Brain microvascular endothelial cell (primary cell): ENCODE data around the gene UBXN1.
A peak's percentile ranks its signal among the peaks of the same experiment; 100 is the strongest.

Experiments used
- DNase-seq: peaks from one replicate; pipeline ENCODE4 v3.0.0-alpha.2; 2020
- H3K27ac ChIP-seq: fragments of 250-450 bp; sonication (Bioruptor Pico); 2 replicates; pipeline ENCODE4 v1.5.1; 2020; ENCODE audit warnings: mild to moderate bottlenecking, moderate library complexity
- H3K27me3 ChIP-seq: fragments of 250-450 bp; sonication (Bioruptor Pico); replicated peaks from 2 replicates; pipeline ENCODE4 v1.5.1; 2020; ENCODE audit warnings: mild to moderate bottlenecking
- H3K36me3 ChIP-seq: fragments of 250-450 bp; sonication (Bioruptor Pico); replicated peaks from 2 replicates; pipeline ENCODE4 v1.5.1; 2020; ENCODE audit warnings: mild to moderate bottlenecking
- H3K4me3 ChIP-seq: 2 replicates; pipeline ENCODE4 v1.5.1; 2011; ENCODE audit warnings: low read depth, mild to moderate bottlenecking, control low read depth, low read length, moderate library complexity
- CTCF ChIP-seq: IDR thresholded peaks from 2 replicates; pipeline ENCODE4 v1.5.1; 2011; ENCODE audit warnings: low read depth, mild to moderate bottlenecking, moderate library complexity, low read length, control low read depth, inconsistent platforms; ENCODE audit errors: missing control alignments
- in situ Hi-C: cut with HindIII; loops from 2 replicates; pipeline ENCODE4 v1.10.0; 2017; ENCODE audit warnings: low sequenced_read_pairs, low pct_ligation_motif_present

The UBXN1 gene

GRCh38 chr11:62647609-62648005 is 31.3 kb downstream of the UBXN1 start:
- in situ Hi-C loops = no loop called here
- TF ChIP-seq CTCF = no peak
- Histone ChIP-seq H3K27me3 (no peaks in the 10 kb centered on the region), H3K36me3 (peaks cover 38% of the 10 kb centered on the region), H3K4me3 (no peak overlapping the region), H3K27ac (no peak overlapping the region)
- DNase-seq = no peak

GRCh38 chr11:62646825-62647608 is 31.9 kb downstream of the UBXN1 start:
- peaks cover 39% of the 10 kb centered on the region for H3K36me3 ChIP-seq
- H3K4me3 ChIP-seq = no peak overlapping the region
- H3K27ac ChIP-seq = no peak overlapping the region
- H3K27me3 ChIP-seq = no peaks in the 10 kb centered on the region
- no peak for DNase-seq
- in situ Hi-C loops = no loop called here
- TF ChIP-seq CTCF = no peak

- peak; percentile 99 for DNase-seq
- Histone ChIP-seq H3K27ac (peak within 1 kb of the TSS; percentile 91), H3K36me3 (peaks cover 39% of the 10 kb centered on the region), H3K27me3 (no peaks in the 10 kb centered on the region), H3K4me3 (peak within 1 kb of the TSS; percentile 89)
- TF ChIP-seq CTCF = no peak
- in situ Hi-C loops = no loop called here
Measured at GRCh38 chr11:62645946-62646824, 32.7 kb downstream of the UBXN1 start, which contains the start of gene GANAB. Gene GANAB, minus strand, starts transcription at chr11:62646613. Its CDS starts 14 bp downstream, at chr11:62646599.

- peaks cover 39% of the 10 kb centered on the region for H3K36me3 ChIP-seq
- in situ Hi-C loops = no loop called here
Measured at GRCh38 chr11:62645671-62645945, 33.3 kb downstream of the UBXN1 start.

GRCh38 chr11:62644220-62644619 is 34.7 kb downstream of the UBXN1 start:
- H3K27ac ChIP-seq = no peak overlapping the region
- H3K27me3 ChIP-seq = no peaks in the 10 kb centered on the region
- no peak overlapping the region for H3K4me3 ChIP-seq
- DNase-seq = no peak
- TF ChIP-seq CTCF = no peak
- in situ Hi-C loops = no loop called here
- peaks cover 40% of the 10 kb centered on the region for H3K36me3 ChIP-seq

More at GRCh38 chr11:62645671-62645945, 33.3 kb downstream of the UBXN1 start:
- H3K4me3 ChIP-seq = peak overlapping the region; percentile 89
- no peak for TF ChIP-seq CTCF
- H3K27me3 ChIP-seq = no peaks in the 10 kb centered on the region
- DNase-seq = no peak
- H3K27ac ChIP-seq = peak overlapping the region; percentile 91
